ENCODE measurements around the gene IRX2. TPM values are rescaled to one million over a fixed set of nuclear protein-coding genes. Genes with fewer than 3 reads are reported as not detected.

The IRX2 gene
- total and polyA plus RNA-seq, 2 donors (not counting 1 experiment from before 2014, with no cell fraction given): not detected

DNA sequence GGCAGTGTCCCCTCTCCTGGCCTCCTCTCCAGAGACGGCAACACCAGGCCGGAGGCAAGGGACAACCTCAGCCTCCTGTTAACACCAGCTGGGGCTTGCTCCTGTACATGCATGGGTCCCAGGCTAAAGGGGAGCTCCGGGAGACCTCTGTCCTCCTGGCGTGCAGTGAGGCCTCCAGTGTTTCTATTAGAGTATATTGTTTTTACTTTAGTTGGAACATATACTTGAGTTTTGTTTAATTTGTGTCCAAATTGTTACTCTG lies 12.0 kb upstream of the IRX2 start:
- Mint-ChIP-seq H3K4me3 (no peak overlapping the region), H3K27me3 (peaks cover 17% of the 10 kb centered on the region), H3K27ac (no peak overlapping the region), H3K9me3 (ENCODE audit: insufficient read depth) (no peaks in the 10 kb centered on the region), H3K4me1 (no peaks in the 10 kb centered on the region)
- WGBS (ENCODE audit: insufficient coverage): 100% methylated on average over 3 of the region's 4 CpGs
- H4K20me1 ChIP-seq (ENCODE audit: control insufficient read depth, insufficient read depth, low read length, poor library complexity, severe bottlenecking): no peaks in the 10 kb centered on the region
- H3K36me3 ChIP-seq (replicated peaks in 1 of 2; ENCODE audit: control extremely low read depth in 1 of 2, control insufficient read depth in 1 of 2, extremely low read depth in 1 of 2, insufficient read depth in 2 of 2, low read length in 1 of 2): no peaks in the 10 kb centered on the region
- H3K4me3 ChIP-seq (ENCODE audit: control extremely low read depth in 1 of 5, extremely low read depth in 1 of 5, insufficient read depth in 1 of 5, low read depth in 2 of 5, low read length in 4 of 5): no peak overlapping the region
- H3K9ac ChIP-seq (ENCODE audit: low read length): no peak overlapping the region
- ChIA-PET POLR2A (no interaction called here), CTCF (no interaction called here)
- no peak overlapping the region for H3K27ac ChIP-seq (ENCODE audit: low read length in 2 of 2)
- TF ChIP-seq, protein P1, sequence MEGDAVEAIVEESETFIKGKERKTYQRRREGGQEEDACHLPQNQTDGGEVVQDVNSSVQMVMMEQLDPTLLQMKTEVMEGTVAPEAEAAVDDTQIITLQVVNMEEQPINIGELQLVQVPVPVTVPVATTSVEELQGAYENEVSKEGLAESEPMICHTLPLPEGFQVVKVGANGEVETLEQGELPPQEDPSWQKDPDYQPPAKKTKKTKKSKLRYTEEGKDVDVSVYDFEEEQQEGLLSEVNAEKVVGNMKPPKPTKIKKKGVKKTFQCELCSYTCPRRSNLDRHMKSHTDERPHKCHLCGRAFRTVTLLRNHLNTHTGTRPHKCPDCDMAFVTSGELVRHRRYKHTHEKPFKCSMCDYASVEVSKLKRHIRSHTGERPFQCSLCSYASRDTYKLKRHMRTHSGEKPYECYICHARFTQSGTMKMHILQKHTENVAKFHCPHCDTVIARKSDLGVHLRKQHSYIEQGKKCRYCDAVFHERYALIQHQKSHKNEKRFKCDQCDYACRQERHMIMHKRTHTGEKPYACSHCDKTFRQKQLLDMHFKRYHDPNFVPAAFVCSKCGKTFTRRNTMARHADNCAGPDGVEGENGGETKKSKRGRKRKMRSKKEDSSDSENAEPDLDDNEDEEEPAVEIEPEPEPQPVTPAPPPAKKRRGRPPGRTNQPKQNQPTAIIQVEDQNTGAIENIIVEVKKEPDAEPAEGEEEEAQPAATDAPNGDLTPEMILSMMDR (IDR thresholded peaks at IDR 0.05): no peak
- no peak for TF ChIP-seq EZH2 (IDR thresholded peaks at IDR 0.05; ENCODE audit: borderline replicate concordance, insufficient read depth, low read depth, low read length, poor library complexity, severe bottlenecking)
- H3K27me3 ChIP-seq (replicated peaks in 1 of 4; ENCODE audit: control extremely low read depth in 1 of 4, control insufficient read depth in 3 of 4, insufficient read depth in 4 of 4, low read length in 3 of 4): peaks cover 0 to 12% (median 1%) of the 10 kb centered on the region in 4 experiments
- peaks cover 0 to 18% (median 0%) of the 10 kb centered on the region in 3 donors for H3K9me3 ChIP-seq (ENCODE audit: control extremely low read depth in 1 of 3, control insufficient read depth in 2 of 3, insufficient read depth in 1 of 3, low read length in 2 of 3)
- H3K4me1 ChIP-seq (ENCODE audit: control insufficient read depth in 2 of 2, insufficient read depth in 2 of 2, low read length in 2 of 2): no peaks in the 10 kb centered on the region
- ATAC-seq (ENCODE audit: low read depth) (no peak), DNase-seq (no peak)
- H3K4me2 ChIP-seq (replicated peaks; ENCODE audit: low read depth, low read length, poor library complexity, severe bottlenecking): no peak overlapping the region
- H2AFZ ChIP-seq (ENCODE audit: insufficient read depth, low read depth, low read length, poor library complexity, severe bottlenecking): no peak overlapping the region
- intact Hi-C loops (cut with micrococcal nuclease): no loop called here
- no peaks in the 10 kb centered on the region for H3K79me2 ChIP-seq (ENCODE audit: control insufficient read depth, insufficient read depth, low read length)

GRCh38 chr5:2762744-2763532 lies 11.5 kb upstream of the IRX2 start:
- no peak for TF ChIP-seq EZH2 (IDR thresholded peaks at IDR 0.05; ENCODE audit: borderline replicate concordance, insufficient read depth, low read depth, low read length, poor library complexity, severe bottlenecking)
- TF ChIP-seq, protein P1 (IDR thresholded peaks at IDR 0.05): no peak
- POLR2A ChIA-PET: no interaction called here
- DNase-seq: no peak
- no peak for ATAC-seq (ENCODE audit: low read depth)
- H3K4me3 ChIP-seq (ENCODE audit: control extremely low read depth in 1 of 5, extremely low read depth in 1 of 5, insufficient read depth in 1 of 5, low read depth in 2 of 5, low read length in 4 of 5): no peak overlapping the region
- H3K36me3 ChIP-seq (replicated peaks in 1 of 2; ENCODE audit: control extremely low read depth in 1 of 2, control insufficient read depth in 1 of 2, extremely low read depth in 1 of 2, insufficient read depth in 2 of 2, low read length in 1 of 2): no peaks in the 10 kb centered on the region
- no peak overlapping the region for H3K27ac Mint-ChIP-seq
- H3K4me1 ChIP-seq (ENCODE audit: control insufficient read depth in 2 of 2, insufficient read depth in 2 of 2, low read length in 2 of 2): no peaks in the 10 kb centered on the region
- CTCF ChIA-PET: no interaction called here
- 68% methylated on average over 6 of the region's 12 CpGs for WGBS (ENCODE audit: insufficient coverage)
- H2AFZ ChIP-seq (ENCODE audit: insufficient read depth, low read depth, low read length, poor library complexity, severe bottlenecking): no peak overlapping the region
- no peaks in the 10 kb centered on the region for H3K9me3 Mint-ChIP-seq (ENCODE audit: insufficient read depth)
- no peak overlapping the region for H3K9ac ChIP-seq (ENCODE audit: low read length)
- H3K9me3 ChIP-seq (ENCODE audit: control extremely low read depth in 1 of 3, control insufficient read depth in 2 of 3, insufficient read depth in 1 of 3, low read length in 2 of 3): peaks cover 0 to 21% (median 0%) of the 10 kb centered on the region in 3 donors
- peaks cover 20% of the 10 kb centered on the region for H3K27me3 Mint-ChIP-seq
- intact Hi-C loops (cut with micrococcal nuclease): no loop called here
- H3K4me2 ChIP-seq (replicated peaks; ENCODE audit: low read depth, low read length, poor library complexity, severe bottlenecking): no peak overlapping the region
- H4K20me1 ChIP-seq (ENCODE audit: control insufficient read depth, insufficient read depth, low read length, poor library complexity, severe bottlenecking): no peaks in the 10 kb centered on the region
- no peak overlapping the region for H3K4me3 Mint-ChIP-seq
- H3K27me3 ChIP-seq (replicated peaks in 1 of 4; ENCODE audit: control extremely low read depth in 1 of 4, control insufficient read depth in 3 of 4, insufficient read depth in 4 of 4, low read length in 3 of 4): peaks cover 0 to 12% (median 1%) of the 10 kb centered on the region in 4 experiments
- H3K4me1 Mint-ChIP-seq: no peaks in the 10 kb centered on the region
- H3K79me2 ChIP-seq (ENCODE audit: control insufficient read depth, insufficient read depth, low read length): no peaks in the 10 kb centered on the region
- no peak overlapping the region for H3K27ac ChIP-seq (ENCODE audit: low read length in 2 of 2)
